Vagina (tissue), 2 donors: Measurements from ENCODE around the gene KCNIP4. TPM values are rescaled to one million over a fixed set of nuclear protein-coding genes. Genes with fewer than 3 reads are reported as not detected.

Experiments used
- DNase-seq, 2 donors: peaks; one replicate each; pipeline ENCODE4 v3.0.0-alpha.2; 2017; ENCODE audit errors: extremely low spot score in 2 of 2
- H3K27ac ChIP-seq: fragments of 200-600 bp; sonication (generic); one replicate; pipeline ENCODE4 v1.5.1; 2019
- H3K27me3 ChIP-seq: fragments of 200-600 bp; sonication (generic); one replicate; pipeline ENCODE4 v1.5.1; 2019
- H3K36me3 ChIP-seq, 2 donors: fragments of 200-600 bp; sonication (generic); one replicate each; pipeline ENCODE4 v1.5.1; 2017 to 2019
- H3K4me1 ChIP-seq: fragments of 200-600 bp; sonication (generic); one replicate; pipeline ENCODE4 v1.5.1; 2019
- H3K4me3 ChIP-seq, 2 donors: fragments of 200-600 bp; sonication (generic); 1 replicate in 1 of 2; 2 replicates in 1 of 2; pipeline ENCODE4 v1.5.1; 2016 to 2019
- H3K9me3 ChIP-seq: fragments of 200-600 bp; sonication (generic); one replicate; pipeline ENCODE4 v1.5.1; 2019
- CTCF ChIP-seq, 3 experiments: fragments of 450-650 bp in 2 of 3; fragments of 200-600 bp in 1 of 3; sonication (generic) in 1 of 3; IDR thresholded peaks; one replicate each; pipeline ENCODE4 v1.5.1; 2017 to 2019; ENCODE audit warnings: antibody characterized with exemption in 3 of 3, mild to moderate bottlenecking in 2 of 3, moderate library complexity in 2 of 3
- POLR2A ChIP-seq, 2 donors: fragments of 450-650 bp; IDR thresholded peaks; one replicate each; pipeline ENCODE4 v1.6.1; 2017; ENCODE audit warnings: antibody characterized with exemption in 2 of 2, mild to moderate bottlenecking in 2 of 2, moderate library complexity in 2 of 2
- POLR2AphosphoS5 ChIP-seq, 2 donors: sonication (generic); formaldehyde crosslinking; IDR thresholded peaks; one replicate each; pipeline ENCODE4 v1.9.0; 2017; ENCODE audit warnings: antibody characterized with exemption in 2 of 2, mild to moderate bottlenecking in 2 of 2, low read depth in 1 of 2; ENCODE audit not compliant: insufficient read depth in 1 of 2
- intact Hi-C: fragments of 100-400 bp; cut with DNase I; formaldehyde crosslinking; loops from one replicate; pipeline ENCODE4 v1.15.1; 2023
- total RNA-seq: library from RNA; depleted of rRNA; stranded (reverse); fragments of >200 nt; gene quantifications from one replicate; pipeline ENCODE4 v1.2.3, GENCODE V29; 2016

KCNIP4 gene
- total RNA-seq, 1 donor from 2014 or later: not detected

- Histone ChIP-seq H3K27ac (no peak overlapping the region), H3K36me3 (no peaks in the 10 kb centered on the region), H3K4me3 (no peak overlapping the region), H3K27me3 (no peaks in the 10 kb centered on the region), H3K9me3 (no peaks in the 10 kb centered on the region), H3K4me1 (no peaks in the 10 kb centered on the region)
- TF ChIP-seq POLR2A (IDR thresholded peaks at IDR 0.05) (no peak), CTCF (IDR thresholded peaks at IDR 0.05) (no peak), POLR2AphosphoS5 (IDR thresholded peaks at IDR 0.05; ENCODE audit: insufficient read depth in 1 of 2, low read depth in 1 of 2) (no peak)
- DNase-seq: no peak
- intact Hi-C loops: no loop called here
Observed at GRCh38 chr4:21209860-21210259, 738.7 kb downstream of the KCNIP4 start.

GRCh38 chr4:21205821-21206531, 742.6 kb downstream of the KCNIP4 start:
- no peak for DNase-seq
- no peak overlapping the region for H3K27ac ChIP-seq
- H3K36me3 ChIP-seq: no peaks in the 10 kb centered on the region
- TF ChIP-seq CTCF (IDR thresholded peaks at IDR 0.05): no peak
- no peak for TF ChIP-seq POLR2A (IDR thresholded peaks at IDR 0.05)
- TF ChIP-seq POLR2AphosphoS5 (IDR thresholded peaks at IDR 0.05; ENCODE audit: insufficient read depth in 1 of 2, low read depth in 1 of 2): no peak
- no peaks in the 10 kb centered on the region for H3K4me1 ChIP-seq
- no peaks in the 10 kb centered on the region for H3K9me3 ChIP-seq
- H3K27me3 ChIP-seq: no peaks in the 10 kb centered on the region
- no peak overlapping the region for H3K4me3 ChIP-seq
- intact Hi-C loops: no loop called here

GRCh38 chr4:21203416-21203815, 745.2 kb downstream of the KCNIP4 start:
- no peak overlapping the region for H3K4me3 ChIP-seq

GRCh38 chr4:21202959-21203358, 745.6 kb downstream of the KCNIP4 start:
- no peaks in the 10 kb centered on the region for H3K9me3 ChIP-seq
- TF ChIP-seq POLR2AphosphoS5 (IDR thresholded peaks at IDR 0.05; ENCODE audit: insufficient read depth in 1 of 2, low read depth in 1 of 2) (no peak), POLR2A (IDR thresholded peaks at IDR 0.05) (no peak), CTCF (IDR thresholded peaks at IDR 0.05) (no peak)
- H3K36me3 ChIP-seq: no peaks in the 10 kb centered on the region
- no peak overlapping the region for H3K27ac ChIP-seq
- no peaks in the 10 kb centered on the region for H3K27me3 ChIP-seq
- H3K4me1 ChIP-seq: no peaks in the 10 kb centered on the region
- no peak for DNase-seq
- H3K4me3 ChIP-seq: no peak overlapping the region
- intact Hi-C loops: no loop called here

More at GRCh38 chr4:21203416-21203815, 745.2 kb downstream of the KCNIP4 start:
- no peak overlapping the region for H3K27ac ChIP-seq
- no peaks in the 10 kb centered on the region for H3K9me3 ChIP-seq
- intact Hi-C loops: no loop called here
- no peaks in the 10 kb centered on the region for H3K4me1 ChIP-seq
- H3K36me3 ChIP-seq: no peaks in the 10 kb centered on the region
- DNase-seq: no peak
- H3K27me3 ChIP-seq: no peaks in the 10 kb centered on the region
- TF ChIP-seq POLR2A (IDR thresholded peaks at IDR 0.05) (no peak), CTCF (IDR thresholded peaks at IDR 0.05) (no peak)

GRCh38 chr4:21198683-21199082, 749.9 kb downstream of the KCNIP4 start:
- no peaks in the 10 kb centered on the region for H3K36me3 ChIP-seq
- no peak overlapping the region for H3K4me3 ChIP-seq
- no peak overlapping the region for H3K27ac ChIP-seq
- no peaks in the 10 kb centered on the region for H3K9me3 ChIP-seq
- no peak for DNase-seq
- no peak for TF ChIP-seq POLR2AphosphoS5 (IDR thresholded peaks at IDR 0.05; ENCODE audit: insufficient read depth in 1 of 2, low read depth in 1 of 2)
- TF ChIP-seq POLR2A (IDR thresholded peaks at IDR 0.05): no peak
- TF ChIP-seq CTCF (IDR thresholded peaks at IDR 0.05): no peak
- H3K27me3 ChIP-seq: no peaks in the 10 kb centered on the region
- intact Hi-C loops: no loop called here
- no peaks in the 10 kb centered on the region for H3K4me1 ChIP-seq
